Gastroesophageal sphincter (tissue), 3 donors: Measurements from ENCODE around the gene POLR1E.

Source experiments
- CTCF ChIP-seq, 4 experiments: fragments of 200-600 bp in 2 of 4; fragments of 450-650 bp in 2 of 4; sonication (generic) in 1 of 4; IDR thresholded peaks; one replicate each; pipeline ENCODE4 v1.5.1; 2017 to 2019; ENCODE audit warnings: antibody characterized with exemption in 4 of 4, mild to moderate bottlenecking in 2 of 4, moderate library complexity in 2 of 4
- POLR2A ChIP-seq, 2 donors: fragments of 450-650 bp; IDR thresholded peaks; one replicate each; pipeline ENCODE4 v1.6.1; 2017; ENCODE audit warnings: antibody characterized with exemption in 2 of 2, mild to moderate bottlenecking in 2 of 2, moderate library complexity in 1 of 2

GRCh38 chr9:37436540-37436939, 49.2 kb upstream of the POLR1E start:
- TF ChIP-seq POLR2A (IDR thresholded peaks at IDR 0.05) (no peak), CTCF (IDR thresholded peaks at IDR 0.05) (no peak)
